Esophagus mucosa (tissue), 1 donor: ENCODE results near the gene PHETA1. TPM values are rescaled to one million over a fixed set of nuclear protein-coding genes. Genes with fewer than 3 reads are reported as not detected.
A peak's percentile ranks its signal among the peaks of the same experiment; 100 is the strongest.

Source experiments
- ATAC-seq: fragments of 200-7000 bp; cut with Tn5 transposase; one replicate; pipeline ENCODE4 v1.9.1; 2020
- total RNA-seq: library from RNA; stranded (reverse); gene quantifications from one replicate; pipeline ENCODE4 v1.2.4, GENCODE V29; 2023
- donor health status: DM: yes; HTN: yes; CAD: no.

The PHETA1 gene
- total RNA-seq, 1 donor from 2014 or later = 9.2 TPM

- ATAC-seq = peak; percentile 12
These were observed 556 bp downstream of the PHETA1 start for GRCh38 chr12:111368291-111368787.

GRCh38 chr12:111367661-111368221 lies 1.2 kb downstream of the PHETA1 start:
- ATAC-seq = no peak

GRCh38 chr12:111366583-111366982 lies 2.3 kb downstream of the PHETA1 start:
- ATAC-seq = no peak

- ATAC-seq = no peak
These were observed 2.8 kb downstream of the PHETA1 start for GRCh38 chr12:111366075-111366474.

GRCh38 chr12:111363578-111363977 lies 5.3 kb downstream of the PHETA1 start:
- ATAC-seq = peak; percentile 39

DNA sequence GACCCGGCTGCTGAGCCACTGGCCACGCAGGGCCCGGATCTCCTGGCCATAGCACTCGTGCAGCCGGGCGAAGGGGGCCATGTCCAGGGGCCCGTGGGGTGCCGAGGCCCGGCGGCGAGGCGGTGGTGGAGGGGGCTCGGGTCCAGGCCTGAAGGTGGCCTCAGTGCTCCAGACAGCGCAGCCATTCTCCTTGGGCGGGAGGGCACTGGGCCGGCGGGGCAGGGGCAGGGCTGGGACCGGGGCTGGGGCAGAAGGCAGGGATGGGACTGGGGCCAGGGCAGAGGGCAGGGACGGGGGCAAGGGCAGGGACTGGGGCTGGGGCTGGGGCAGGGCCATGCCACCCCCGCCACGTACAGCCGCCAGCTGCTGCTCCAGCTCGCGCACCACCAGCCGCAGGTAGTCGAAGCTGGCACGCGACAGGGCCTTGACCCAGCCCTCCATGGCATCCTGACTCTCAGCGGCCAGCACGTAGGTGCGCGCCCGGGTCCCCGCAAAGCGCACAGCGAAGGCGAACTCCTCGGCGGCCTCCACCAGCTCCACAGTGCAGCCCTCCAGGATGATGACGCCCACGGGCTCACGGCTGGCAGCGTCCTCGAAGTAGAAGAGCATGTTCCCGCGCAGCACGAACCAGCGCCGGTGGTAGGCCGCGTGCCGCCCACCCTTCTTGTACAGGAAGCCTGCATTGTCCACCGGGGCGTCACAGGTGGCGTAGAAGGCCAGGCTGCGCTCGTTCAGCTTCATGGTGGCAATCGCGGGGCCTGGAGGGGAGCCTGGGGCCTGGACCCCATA lies 6.0 kb downstream of the PHETA1 start:
- ATAC-seq = peak; percentile 9

DNA sequence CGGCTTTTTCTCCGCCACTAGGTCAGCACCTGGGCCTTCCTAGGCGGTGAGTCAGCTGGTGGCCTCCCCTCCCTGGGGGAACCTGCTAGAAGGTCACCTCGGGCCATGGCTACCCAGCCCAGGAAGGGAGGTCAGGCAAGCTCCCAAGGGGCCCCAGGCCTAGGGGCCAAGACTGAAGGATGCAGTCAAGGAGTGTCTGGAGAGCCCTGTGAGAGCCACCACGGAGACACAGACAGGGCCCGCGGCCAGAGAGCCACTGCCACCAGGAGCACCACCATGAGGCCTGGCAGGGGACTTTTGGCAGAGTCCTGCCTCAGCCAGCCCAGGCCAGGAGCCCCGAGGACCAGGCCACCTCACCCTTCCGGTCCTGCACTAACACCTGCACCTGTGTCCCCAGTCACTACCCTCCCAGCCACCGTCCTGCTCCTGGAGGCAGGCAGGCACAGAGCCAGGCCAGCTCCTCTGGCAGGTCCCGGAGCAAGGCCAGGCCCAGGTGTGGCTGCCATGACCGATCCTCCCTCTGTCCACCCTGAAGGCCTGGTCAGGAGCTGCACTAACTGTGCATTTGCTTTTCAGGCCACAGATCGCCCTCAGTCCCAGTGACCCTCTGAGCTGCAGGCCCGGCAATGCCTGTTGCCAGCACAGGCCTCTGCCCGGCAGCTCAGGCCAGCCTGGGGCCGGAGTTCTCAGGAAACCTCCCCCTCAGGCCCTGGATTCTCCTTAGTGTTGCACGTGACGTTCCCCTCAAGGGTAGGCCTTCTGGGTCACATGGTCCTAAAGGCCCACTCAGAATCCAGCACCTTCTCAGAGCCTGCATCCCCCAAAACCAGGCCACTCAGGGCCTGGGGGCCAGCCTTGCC lies 6.9 kb downstream of the PHETA1 start:
- ATAC-seq = peak; percentile 8

- ATAC-seq = no peak
These were observed 7.7 kb downstream of the PHETA1 start for GRCh38 chr12:111361073-111361716.

- no peak for ATAC-seq
These were observed 8.5 kb downstream of the PHETA1 start for GRCh38 chr12:111360325-111360930.

GRCh38 chr12:111359914-111360276 lies 9.0 kb downstream of the PHETA1 start:
- no peak for ATAC-seq

DNA sequence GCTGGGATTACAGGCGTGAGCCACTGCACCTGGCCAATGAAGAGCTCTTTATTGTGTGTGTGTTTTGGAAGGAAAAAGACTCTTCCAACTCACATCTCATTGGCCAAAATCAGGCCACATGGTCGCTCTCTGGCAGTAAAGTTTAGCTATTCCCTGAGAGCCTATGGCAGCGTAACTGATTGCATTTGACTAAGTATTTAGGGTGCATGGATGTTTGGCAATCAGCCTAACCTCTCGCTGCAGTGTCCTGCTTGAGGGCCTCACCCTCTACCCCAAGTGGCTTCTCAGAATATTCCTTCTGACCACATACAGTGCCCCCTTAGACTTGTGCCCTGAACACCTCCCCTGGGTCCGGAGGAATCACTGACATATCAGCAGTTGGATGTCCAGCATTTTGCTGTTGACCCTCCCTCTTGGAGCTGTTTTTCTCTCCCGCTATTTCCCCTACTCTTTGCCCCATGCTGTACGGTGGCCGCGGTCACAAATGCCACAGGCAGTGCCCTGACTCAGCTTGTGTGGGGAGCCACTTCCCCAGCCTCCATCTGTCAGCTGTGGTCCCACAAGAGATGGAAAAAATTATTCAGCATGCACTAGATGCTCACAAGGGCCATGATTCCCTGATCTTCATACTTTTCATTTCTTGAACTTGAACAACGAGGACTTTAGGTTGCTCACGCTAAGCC lies 9.5 kb downstream of the PHETA1 start:
- no peak for ATAC-seq

- no peak for ATAC-seq
These were observed 13.5 kb downstream of the PHETA1 start for GRCh38 chr12:111355201-111355925.

DNA sequence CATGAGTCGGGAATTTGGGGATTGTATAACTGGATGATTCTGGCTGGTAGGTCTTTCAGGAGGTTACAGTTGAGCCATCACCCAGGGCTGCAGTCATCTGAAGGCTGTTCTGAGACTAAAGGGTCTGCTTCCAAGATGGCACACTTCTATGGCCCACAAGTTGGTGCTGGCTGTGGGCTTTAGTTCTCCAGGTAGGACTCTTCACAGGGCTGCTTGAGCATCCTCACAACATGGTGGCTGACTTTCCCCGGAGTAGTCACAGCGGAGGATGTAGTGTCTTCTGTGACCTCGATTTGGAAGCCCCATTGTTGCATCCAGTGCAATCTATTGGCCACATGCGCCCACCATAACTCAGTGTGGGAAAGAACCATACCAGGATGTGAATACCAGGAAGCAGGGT lies 14.4 kb downstream of the PHETA1 start:
- ATAC-seq = no peak

DNA sequence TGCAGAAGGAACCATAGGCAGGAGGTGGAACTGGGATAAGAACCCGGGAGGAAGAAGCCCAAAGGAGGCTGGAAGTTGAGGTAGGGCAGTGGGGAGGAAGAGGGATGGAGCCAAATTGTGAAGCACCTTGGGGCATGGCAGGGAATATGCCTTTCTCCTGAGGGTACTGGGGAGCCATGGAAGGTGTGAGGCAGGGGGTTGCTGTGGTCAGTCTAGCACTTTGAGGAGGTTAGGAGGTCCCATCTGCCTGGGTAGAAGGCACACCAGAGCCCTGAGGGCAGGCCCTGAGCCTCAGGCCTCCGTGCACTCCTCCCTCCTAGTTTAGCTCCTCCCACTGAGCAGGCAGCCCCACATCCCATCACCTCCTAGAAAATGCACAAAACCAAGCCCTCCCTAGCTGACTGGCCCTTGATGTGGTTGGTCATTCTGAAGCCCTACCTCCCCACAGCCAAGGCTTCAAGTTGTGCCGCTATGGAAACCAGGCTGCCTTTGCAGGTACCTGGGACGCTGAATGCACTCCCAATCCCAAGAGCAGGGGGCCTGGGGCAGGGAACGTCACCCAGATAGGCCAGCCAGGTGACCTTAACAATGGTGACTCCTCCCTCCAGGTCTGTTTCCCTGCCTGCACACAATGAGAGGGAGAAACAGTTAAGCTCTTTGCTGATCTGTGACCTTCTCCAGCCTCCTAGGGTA lies 15.1 kb downstream of the PHETA1 start:
- no peak for ATAC-seq

DNA sequence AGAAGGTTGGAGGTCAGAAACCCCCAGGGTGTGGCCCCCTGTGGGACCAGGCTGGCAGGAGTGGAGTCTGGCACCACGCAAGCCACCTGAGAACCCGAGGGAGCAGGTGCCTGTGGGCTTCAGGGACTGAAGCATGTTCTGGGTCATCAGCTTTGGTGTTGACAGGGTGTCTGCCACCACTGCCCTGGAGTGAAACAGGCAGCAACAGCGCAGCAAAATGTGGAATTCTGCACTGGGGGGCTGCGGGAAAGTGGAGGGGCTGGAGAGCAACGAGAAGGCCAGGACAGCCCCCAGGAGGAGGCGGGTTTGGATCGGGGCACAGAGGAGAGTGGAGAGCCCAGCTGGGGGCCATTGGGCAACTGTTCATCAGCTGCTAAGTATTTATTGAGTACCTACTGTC lies 15.9 kb downstream of the PHETA1 start:
- ATAC-seq = no peak

DNA sequence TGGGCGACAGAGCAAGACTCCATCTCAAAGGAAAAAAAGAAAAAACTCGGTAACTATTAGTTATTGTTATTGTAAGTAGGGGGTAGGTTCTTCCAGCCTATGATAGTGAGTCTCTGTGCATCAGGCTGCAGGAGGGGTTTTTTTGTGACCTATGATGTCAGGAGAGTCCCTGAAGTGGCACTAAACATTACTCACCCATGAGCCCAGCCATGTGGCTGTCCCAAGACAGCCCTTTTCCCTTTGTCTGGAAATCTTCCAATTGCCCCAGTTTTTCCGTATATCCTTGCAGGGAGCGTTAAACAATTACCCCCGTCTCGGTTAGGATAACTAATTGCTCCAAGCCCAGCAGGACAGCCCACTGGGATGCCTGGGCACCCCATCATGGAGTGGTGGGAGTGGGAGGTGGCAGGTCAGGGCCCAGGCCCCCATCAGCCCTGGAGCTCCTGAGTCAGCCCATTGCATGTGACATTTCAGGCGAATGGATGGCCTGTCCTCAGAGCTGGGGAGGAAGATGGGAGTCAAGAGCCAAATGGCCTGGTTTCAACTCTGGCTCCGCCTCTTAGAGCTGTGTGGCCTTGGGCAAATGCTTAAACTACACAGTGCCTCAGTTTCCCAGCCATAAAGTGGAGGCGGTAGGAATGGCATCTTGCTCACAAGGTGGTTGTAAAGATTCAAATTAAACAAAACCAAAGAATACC lies 16.4 kb downstream of the PHETA1 start:
- no peak for ATAC-seq

GRCh38 chr12:111351026-111351425 lies 17.9 kb downstream of the PHETA1 start:
- no peak for ATAC-seq

DNA sequence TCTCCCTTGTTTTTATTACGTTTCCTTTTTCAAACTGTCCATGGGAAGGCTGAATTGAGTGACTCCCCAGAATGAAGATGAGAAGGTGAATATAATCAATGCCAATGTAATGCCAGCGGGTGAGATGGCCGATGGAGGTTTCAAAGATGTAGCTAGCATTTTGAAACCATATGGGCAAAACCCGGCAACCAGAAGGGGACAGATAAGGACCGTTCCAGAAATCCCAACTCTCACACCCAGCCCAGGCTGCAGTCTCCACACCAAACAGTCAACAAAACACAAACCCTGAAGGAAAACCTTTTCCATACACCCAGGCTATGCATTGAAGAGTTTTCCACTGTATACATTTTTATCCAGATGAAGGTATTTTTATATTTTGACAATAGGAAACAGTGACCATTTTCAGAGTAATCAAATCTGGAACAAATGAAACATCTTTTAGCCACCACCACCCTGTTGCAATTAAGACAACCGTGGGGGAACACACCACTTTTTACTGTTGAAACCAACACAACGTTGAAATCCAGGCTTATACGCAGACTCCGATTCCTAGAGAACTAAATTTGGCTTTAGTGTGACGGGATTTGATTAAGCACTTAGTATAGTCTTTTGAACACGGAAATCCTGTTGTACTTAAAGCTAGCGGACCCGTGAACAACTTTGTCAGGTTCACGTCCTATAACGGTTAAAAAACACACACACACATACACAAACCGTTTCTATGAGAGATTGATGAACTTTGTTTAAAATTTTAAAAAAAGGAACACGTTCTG lies 19.0 kb downstream of the PHETA1 start:
- no peak for ATAC-seq
